GM19452 (cell line): ENCODE measurements around the gene DIS3L2.
"Not testable (repeated sequence)": the region's sequence is repeated elsewhere in the genome, so short reads cannot be mapped to it uniquely, and the experiment has no call there.

Source experiments
- ATAC-seq: cut with Tn5 transposase; IDR thresholded peaks from one replicate; pipeline ENCODE4 v1.9.1; 2021; ENCODE audit not compliant: unreplicated experiment

Gene DIS3L2

DNA sequence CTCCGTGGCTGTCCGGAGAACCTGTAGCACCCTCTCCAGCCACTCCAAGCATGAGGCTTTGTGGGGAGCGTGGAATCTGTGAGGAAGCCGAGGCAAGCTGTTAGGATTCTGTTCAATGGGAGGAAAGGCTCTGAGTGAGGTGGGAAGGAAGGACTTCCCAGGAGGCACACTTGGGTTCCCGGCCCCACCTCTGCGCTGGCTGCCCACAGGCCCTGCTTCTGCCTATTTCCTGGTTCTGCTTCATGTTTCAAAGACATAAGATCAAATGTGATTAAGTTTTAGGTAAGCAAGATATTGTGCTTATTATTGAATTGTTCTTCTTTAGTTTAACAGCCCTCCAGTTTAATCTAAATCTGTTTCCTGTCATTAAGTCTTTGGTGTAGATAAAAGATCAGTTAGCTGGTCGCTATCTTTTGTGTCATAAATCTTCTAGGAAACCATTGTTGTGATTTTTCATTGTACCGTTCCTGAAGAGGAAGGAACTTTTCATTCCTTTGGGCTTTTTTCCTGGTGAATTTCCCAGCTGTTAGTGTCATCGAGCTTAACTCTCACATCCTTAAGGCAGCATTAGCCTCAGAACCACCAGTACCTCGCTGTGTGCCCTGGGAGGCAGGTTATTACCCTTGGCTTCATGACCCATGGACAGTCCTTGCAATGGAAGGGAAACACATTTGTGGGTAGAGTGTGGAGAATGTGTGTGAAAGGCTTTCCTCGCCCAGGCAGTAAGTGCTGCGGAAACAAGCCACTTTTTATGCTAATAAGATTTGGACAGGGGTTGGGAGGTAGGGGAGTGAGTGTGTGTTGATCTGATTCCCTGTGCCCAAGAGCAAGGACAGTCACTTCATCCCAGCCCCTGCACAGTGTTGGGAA lies 355.2 kb downstream of the DIS3L2 start:
- no peak for ATAC-seq

DNA sequence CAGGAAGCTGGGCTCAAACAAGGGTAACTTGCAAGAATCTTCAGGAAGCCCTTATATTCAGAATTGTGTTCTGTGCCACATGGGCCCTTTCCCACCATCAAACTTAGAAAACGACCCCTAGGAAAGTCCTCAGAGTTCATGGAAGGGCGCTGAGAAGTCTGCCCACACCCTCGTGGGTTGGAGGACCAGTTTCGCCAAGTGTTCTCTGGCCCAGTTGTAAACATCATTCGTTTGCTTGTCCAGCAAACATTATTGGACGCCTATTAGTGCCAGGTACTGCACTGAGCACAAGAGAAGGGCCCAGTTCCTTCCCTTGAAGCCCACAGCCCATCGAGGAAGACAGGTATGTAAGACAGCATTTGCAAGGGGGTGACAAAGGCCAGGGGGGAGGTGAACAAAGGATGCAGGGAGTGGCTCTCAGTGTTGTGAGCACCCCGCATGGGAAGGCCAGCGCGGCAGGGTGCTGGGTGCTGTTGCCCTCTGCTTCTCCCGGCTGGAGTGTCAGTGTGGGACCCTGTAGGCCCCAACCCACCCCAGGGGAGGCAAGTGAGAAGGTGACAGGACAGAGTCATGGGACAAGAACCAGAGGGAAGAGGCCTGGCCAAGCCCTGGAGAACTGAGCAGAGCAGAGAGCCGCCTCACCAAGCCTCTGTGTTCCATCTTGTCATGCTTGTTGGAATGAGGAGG lies 356.8 kb downstream of the DIS3L2 start:
- ATAC-seq: no peak

DNA sequence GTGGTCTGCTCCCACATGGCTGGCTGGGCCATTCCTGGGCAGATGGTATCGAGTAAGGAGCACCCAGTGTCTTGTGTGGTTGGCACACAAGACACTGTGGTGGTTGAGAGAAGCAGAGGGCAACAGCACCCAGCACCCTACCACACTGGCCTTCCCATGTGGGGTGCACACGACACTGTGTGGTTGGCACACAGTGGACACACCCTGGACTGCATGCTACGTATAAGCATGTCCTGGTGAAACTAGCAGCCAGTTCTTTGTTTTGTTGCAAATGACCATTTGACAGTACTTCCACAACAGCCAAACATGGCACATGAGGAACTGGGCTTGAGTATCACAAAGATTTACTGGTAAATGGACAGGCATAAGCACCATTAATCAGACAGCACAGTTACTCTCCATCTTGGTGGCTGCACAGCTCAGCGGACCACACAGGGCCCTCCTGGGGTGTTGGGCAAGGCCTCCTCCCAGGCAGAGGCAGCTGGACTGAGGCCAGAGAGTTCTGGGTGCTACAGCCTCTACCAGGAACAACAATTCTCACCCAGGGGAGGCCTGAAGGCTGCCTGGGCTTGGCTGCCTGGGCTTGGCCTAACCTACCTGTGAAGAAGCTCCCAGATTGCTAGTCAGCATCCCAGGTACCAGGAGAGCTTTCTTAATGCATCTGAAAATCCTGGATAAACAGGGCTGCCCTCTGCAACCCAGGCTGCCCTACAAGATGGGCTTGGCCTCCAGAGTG lies 357.7 kb downstream of the DIS3L2 start:
- ATAC-seq: no peak

DNA sequence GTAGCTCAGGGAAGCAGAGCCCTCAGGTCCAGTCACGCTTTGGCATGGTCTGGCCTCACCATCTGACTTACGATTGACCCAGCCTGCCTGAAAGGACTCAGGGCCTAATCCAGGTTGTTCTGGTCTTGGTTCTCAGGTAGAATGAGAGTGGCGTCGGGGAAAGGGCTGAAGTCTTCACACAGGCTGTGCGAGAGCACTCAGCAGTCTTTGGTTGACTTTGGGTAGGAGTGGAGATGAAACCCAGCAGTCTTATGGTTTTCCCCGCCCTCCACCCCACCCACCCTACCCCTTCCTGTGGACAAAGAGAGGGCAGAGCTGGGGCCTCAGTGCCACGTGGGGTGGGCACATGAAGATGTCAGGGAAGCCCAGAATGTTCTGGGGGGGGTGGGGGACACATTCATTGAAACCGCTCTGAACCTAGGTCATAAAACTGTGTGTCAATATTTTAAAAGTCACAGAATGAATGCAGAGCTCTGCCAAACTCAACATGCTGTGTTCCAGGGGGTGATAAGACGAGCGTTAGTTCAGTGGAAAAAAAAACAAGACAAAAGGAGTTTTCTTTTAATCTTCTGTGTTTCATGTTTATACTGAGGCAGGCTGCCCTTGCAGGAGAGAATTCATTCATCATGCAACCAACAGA lies 358.4 kb downstream of the DIS3L2 start:
- ATAC-seq: no peak

DNA sequence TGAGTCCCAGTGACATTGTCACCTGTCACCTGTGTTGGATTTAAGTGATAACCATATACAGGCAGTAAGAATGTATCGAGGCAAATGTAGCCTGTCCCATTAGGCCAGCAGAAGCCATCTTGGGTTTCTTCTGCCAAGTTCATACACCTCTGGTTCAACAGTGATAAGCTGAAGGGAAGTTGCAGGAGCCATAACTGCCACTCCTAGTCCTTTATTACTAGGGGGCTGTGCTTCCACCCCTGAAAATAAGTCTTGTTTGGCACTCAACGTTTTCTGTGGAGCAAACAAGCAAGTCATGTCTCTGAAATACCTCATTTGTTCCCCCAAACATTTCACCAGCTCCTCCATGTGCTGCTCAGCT lies 358.9 kb downstream of the DIS3L2 start:
- no peak for ATAC-seq

DNA sequence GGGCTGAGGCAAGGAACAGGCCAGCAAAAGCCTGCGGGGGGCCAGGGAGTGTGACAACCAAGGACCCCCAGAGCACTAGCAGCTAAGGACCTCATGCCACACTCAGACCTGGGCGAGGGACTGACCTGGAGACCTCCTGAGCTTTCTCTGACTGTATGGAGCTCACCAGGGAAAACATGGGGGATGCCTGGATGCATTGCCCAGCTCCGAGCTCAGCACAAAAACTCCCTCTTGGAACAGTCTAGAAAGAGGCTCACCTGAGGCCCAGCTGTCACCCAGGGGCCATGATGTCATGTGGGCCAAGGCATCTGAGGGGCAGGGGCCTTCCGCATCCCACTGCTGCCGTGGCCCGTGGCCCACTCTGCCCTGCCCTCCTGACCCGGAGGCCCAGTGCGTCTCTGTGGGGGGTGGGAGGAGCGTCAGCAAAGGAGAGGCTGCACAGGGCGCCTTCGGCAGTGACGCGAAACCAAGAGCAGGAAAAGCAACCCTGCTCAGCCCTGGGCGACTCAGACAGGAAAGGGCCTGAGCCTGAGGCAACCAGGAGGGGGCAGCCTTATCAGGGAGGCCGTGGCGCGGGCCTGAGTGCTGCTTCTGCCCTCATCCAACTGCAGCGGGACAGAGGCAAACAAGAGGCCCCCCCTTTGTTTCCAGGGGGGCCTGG lies 359.8 kb downstream of the DIS3L2 start:
- no peak for ATAC-seq

DNA sequence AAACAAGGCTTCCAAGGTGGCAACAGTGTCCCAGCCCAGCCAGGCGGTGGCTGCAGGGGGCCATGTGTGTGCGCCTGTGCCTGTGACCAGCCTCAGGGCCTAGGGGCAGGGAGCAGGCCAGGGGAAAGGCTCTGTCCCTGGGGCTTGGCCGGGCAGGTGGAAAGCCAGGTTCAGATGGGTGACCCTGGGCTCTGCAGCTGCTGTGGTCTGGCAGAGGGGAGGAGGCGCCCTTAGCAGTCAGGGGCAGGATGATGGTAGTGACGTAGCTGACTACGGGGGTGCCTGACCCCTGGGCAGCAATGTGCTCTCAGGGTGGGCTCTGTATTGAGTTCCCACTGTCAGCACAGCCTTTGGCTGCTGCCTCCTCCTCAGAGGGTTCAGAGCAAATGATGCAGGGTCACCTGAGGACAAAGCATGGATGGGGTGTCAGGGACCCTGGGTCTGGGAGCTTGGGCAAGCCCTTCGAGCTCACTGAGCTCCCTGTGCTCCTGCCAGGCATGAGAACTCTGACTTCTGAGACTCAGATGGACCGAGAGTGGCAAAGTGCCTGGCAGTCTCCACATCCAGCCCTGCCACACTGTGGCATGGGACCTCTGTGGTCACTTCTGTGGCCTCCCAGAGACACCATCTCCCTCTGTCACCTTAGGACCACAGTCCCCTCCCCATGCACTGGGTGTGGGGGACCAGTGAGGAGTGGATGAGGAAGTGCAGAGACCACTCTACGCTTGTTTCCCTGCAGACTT lies 360.5 kb downstream of the DIS3L2 start:
- ATAC-seq: no peak

DNA sequence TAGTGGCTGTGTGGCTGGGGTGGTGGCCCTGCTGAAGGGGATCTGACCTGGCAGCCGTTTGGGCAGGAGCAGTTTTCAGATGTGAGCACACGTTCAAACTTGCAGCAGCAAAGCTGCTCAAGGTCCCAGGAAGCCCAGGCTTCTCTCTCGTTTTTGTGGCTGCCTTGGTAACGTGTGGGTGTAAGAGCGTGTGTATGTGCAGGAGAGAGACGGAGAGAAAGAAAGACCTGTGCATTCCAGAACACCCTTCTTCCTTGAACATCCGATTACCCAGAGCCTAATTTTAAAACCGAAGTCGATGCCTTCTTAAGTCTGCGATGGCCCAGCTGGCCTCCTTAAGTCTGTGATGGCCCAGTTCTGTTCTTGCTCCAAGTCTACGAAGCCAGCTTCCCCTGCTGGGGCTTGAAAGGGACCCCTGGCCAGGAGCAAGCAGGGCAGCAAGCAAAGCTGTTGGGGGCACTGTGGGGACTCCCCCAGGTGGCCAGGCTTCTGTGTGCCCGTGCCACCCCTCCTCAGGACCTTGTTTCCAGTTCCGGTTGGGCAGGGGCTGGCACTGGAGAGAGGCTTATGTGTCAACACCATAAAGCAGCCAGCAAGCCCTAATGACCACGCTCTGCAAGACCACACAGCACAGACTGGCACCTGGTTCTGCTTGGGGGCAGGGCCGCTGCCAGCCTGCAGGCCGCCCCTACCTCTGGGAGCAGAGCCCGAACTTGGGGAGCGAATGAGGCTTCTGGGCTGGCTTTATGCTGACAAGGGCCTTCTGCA lies 361.2 kb downstream of the DIS3L2 start:
- ATAC-seq: no peak

DNA sequence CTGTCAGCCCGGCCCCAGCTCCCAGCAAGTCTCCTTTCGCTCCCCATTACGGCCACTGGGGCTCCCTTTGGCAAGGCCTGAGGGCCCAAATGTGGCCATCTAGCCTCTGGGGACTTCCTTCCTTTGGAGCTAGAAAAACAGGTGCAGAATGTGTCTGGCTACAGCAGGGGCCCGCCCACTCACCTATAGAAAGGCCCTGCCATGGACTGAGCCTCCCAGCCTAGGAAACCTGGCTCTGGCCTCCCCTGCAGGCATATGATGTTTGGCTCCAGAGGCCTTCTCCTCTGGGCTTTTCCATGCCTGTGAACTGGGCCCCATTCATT lies 361.8 kb downstream of the DIS3L2 start:
- ATAC-seq: no peak

DNA sequence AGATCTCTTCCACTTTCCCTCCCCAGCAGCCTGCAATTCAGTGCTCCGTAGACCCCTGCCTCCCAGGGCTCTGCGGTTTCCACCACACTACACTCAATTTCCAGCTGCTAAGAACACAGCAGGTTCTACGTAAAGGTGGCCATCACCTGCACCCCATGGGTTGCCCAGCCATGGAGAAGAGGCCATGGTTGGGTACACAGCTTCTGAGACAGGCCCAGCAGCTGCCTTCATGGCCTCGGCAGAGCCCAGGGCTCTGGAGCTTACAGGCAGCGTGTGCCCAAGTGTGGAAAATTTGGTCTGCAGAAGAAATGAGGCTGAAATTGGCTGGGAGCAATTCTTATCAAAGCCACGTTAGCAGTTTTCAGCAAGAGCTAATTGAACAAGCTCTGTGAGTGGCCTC lies 362.5 kb downstream of the DIS3L2 start:
- ATAC-seq: not testable (repeated sequence)

DNA sequence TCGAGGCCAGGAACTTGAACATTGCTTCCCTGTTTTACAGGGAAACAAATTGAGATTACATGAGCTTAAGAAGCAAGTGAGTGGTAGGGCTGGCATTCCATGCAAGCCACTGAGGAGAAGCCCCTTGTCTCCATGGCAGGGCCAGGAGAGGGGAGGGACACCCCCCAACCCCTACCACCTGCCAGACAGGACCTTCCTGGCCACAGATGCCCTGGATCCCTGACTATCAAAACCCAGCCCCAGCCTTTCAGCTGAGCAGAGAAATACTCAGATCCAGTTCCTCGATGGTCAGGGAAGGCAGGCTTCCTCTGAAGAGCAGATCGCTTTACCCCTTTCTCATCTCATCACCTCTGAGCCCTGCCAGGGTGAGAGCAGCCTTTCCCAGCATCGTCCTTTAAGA lies 363.3 kb downstream of the DIS3L2 start:
- no peak for ATAC-seq

DNA sequence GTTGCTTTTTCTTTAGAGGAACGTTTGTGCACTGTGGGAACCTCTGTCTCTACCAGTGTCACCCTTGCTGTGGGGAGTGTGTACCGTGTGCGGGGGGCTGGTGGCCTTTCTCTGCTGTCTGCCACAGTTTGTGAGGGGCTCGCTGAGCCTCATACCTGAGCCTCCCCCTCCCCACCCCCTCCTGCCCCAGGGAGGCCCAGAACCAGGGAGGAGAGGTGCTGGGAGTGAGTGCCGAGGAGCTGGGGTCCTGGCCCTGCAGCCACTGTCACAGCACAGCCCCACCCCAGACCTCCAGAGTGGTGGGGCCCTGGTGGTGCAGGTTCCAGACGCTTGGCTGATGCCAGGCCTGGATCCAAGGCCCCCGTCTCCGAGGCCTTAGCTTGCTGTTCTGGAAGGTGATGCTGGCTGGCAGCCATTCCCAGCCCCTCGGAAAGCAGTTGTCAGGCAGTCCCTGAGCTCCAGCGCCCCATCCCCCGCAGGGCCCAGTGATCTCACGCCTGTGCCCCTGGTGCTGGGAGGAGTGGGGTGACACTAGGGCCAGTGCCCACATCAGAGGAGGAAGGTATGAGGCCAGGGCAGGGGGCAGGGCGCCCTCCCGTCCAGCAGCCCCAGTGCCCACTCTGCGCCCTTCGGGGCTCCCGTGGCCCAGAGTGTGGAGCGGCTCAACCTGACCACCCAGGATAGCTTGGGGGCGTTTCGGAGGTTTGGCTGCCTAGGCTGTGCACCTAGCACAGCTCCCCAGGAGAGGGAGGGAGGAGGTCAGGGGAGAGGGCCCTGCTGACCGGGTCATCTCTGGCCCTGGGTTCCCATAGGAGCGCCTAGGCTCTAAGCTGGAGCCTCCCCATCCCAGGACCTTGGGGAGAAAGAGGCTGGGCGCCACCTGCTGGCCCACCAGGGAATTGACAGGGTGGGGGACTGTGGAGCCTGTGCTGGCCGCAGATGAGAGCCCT lies 364.1 kb downstream of the DIS3L2 start:
- ATAC-seq: no peak

DNA sequence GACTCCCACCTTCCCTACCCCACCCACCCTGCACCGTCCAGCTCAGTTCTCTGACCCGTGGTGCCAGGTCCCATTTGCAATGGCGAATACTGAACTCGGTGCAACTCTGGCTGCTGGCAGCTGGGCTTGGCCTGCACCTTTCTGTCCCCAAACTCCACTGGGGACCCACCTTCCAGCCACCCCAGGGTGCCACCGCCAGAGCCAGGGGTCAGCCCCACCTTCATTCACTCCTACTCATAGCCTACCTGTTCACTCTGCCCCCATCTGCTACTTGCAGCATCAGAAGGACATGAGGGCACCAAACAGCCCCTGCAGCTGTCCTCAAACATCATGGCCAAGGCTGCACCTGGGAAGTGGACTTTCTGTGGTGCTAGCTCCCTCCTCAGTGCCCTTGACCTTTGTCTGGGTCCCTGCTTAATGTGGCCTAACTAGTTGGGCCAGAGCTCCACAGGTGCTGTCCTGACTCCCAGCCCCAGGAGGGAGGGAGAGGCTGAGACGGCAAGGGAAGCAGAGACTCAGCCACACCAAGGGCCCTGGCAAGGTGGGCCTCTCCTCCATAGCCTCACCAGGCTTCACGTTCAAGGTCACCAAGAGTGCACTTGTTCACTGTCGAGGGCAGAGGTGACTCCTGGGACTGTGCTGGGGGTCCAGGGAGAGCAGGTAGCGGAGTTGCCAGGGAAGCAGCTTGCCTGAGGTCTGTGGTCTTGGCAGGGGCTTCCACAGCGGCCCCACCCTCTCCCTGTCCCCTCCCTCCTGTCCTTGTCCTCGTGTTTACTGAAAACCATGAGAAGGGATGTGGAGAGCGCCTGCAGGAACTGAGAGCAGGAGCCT lies 365.0 kb downstream of the DIS3L2 start:
- not testable (repeated sequence) for ATAC-seq

DNA sequence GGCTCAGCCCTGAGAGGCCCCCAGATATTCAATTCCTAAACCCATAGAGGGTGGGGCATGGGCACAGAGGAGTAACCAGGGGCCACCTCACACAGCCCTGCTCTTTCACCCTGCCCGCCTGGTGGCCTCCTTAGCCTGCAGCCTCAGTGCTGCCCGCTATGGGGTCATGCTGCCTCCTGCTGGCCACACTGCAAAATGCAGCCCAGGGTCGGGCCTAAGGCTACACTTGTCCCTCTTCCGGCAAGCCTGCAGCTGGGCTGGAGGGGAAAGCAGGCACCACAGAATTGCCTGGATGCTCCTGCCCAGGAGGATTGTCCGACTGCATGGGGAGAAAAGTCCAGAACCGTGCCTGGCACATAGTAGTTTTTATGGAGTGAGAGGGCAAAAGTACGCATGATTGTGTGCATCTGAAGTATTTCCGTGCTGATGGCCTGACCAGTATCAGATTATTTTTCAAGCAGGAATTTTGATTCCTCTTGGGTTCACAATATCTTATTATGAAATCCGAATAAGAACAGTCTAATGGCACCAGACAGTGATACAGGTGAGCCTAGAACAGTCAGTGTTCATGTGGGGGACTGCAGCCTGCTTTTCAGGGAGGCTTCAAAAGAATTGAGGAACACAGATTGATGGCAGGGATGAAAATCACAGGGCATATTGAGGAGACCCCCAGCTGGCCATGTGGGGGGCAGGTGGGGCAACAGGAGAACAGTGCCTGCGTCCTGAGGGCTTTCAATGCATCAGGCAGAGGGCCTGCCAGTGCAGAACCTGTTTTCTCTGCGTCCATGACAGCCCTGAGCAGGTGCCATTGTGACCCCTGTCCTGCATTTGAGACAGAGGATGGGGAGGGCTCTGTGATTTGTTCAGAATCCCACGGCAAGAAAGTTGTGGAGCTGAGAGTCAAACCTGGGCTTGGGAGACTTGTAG lies 365.9 kb downstream of the DIS3L2 start:
- peak; percentile 51 for ATAC-seq

DNA sequence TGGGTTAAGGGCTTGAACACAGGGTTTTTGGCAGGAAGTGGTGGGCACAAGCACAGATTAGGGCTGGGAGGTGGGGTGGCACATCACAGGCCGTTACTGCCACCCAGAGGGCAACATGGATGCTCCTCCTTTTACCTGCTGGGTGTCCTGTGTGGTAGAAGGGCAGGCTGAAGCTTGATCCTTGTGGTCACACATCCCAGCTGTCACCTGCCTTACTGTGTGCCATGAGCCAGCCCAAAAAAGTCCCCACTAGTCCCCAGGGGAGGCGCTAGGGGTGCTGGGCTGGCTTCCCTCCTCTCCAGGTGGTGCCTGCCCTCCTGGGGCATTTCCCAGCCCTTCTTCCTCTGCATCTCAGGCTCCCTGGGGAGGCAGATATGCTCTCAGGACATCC lies 366.5 kb downstream of the DIS3L2 start:
- peak; percentile 52 for ATAC-seq
